Stomach (tissue), 4 donors: ENCODE results near the gene PKNOX2.

ENCODE experiments used
- EP300 ChIP-seq: sonication (generic); formaldehyde crosslinking; IDR thresholded peaks from one replicate; pipeline ENCODE4 v1.6.1; 2017; ENCODE audit warnings: antibody characterized with exemption
- POLR2A ChIP-seq, 4 donors: fragments of 450-650 bp; IDR thresholded peaks; one replicate each; pipeline ENCODE4 v1.6.1; 2016; ENCODE audit warnings: antibody characterized with exemption in 4 of 4, control low read depth in 2 of 4, mild to moderate bottlenecking in 1 of 4, moderate library complexity in 1 of 4
- TF ChIP-seq, protein P1 (sequence below), 7 experiments: fragments of 450-650 bp in 4 of 7; fragments of 200-600 bp in 3 of 7; sonication (generic) in 3 of 7; IDR thresholded peaks; one replicate each; pipeline ENCODE4 v1.5.1; 2016 to 2019; ENCODE audit warnings: antibody characterized with exemption in 7 of 7, control low read depth in 2 of 7, mild to moderate bottlenecking in 1 of 7

- TF ChIP-seq EP300 = no peak
- TF ChIP-seq, protein P1, sequence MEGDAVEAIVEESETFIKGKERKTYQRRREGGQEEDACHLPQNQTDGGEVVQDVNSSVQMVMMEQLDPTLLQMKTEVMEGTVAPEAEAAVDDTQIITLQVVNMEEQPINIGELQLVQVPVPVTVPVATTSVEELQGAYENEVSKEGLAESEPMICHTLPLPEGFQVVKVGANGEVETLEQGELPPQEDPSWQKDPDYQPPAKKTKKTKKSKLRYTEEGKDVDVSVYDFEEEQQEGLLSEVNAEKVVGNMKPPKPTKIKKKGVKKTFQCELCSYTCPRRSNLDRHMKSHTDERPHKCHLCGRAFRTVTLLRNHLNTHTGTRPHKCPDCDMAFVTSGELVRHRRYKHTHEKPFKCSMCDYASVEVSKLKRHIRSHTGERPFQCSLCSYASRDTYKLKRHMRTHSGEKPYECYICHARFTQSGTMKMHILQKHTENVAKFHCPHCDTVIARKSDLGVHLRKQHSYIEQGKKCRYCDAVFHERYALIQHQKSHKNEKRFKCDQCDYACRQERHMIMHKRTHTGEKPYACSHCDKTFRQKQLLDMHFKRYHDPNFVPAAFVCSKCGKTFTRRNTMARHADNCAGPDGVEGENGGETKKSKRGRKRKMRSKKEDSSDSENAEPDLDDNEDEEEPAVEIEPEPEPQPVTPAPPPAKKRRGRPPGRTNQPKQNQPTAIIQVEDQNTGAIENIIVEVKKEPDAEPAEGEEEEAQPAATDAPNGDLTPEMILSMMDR (IDR thresholded peaks at IDR 0.05) = no peak
- TF ChIP-seq POLR2A (IDR thresholded peaks at IDR 0.05) = no peak
These were observed 228.8 kb downstream of the PKNOX2 start for GRCh38 chr11:125393331-125393730.
